PC-3 (cell line): Measurements from ENCODE around the gene TOP3A. TPM values are rescaled to one million over a fixed set of nuclear protein-coding genes. Genes with fewer than 3 reads are reported as not detected.
A peak's percentile ranks its signal among the peaks of the same experiment; 100 is the strongest.

Experiments
- ATAC-seq: fragments of 200-7000 bp; cut with Tn5 transposase; 2 replicates; pipeline ENCODE4 v1.9.1; 2020; ENCODE audit warnings: mild to moderate bottlenecking, moderate library complexity
- BruUV-seq: library from RNA; stranded (reverse); fragments of 400-500 nt; replicated peaks from 2 replicates; lab custom pipeline; 2021; lab: Mats Ljungman, UMichigan
- CTCF ChIA-PET: fragments of 300-600 bp; sonication (Branson Sonifier 250); formaldehyde crosslinking; loops from one replicate; lab custom pipeline; 2022; ENCODE audit warnings: antibody characterized with exemption; lab: Charles Lee
- POLR2A ChIA-PET: fragments of 300-600 bp; sonication (Branson Sonifier 250); formaldehyde crosslinking; loops from one replicate; lab custom pipeline; 2022; ENCODE audit warnings: antibody characterized with exemption; ENCODE audit not compliant: unreplicated experiment; lab: Charles Lee
- DNase-seq: peaks from one replicate; pipeline ENCODE4 v3.0.0-alpha.2; 2015
- H2AFZ ChIP-seq: fragments of 300-600 bp; sonication (generic); 2 replicates; pipeline ENCODE4 v1.6.0; 2016; ENCODE audit warnings: antibody characterized with exemption, low read length
- H3F3A ChIP-seq: fragments of 300-600 bp; sonication (generic); one replicate; pipeline ENCODE4 v1.6.0; 2017; ENCODE audit warnings: antibody characterized with exemption, low read length, control low read depth, mild to moderate bottlenecking; ENCODE audit not compliant: unreplicated experiment
- H3K27ac ChIP-seq: fragments of 300-600 bp; sonication (generic); 2 replicates; pipeline ENCODE4 v1.5.1; 2016; ENCODE audit warnings: mild to moderate bottlenecking, low read length
- H3K27me3 ChIP-seq: fragments of 300-600 bp; sonication (generic); 2 replicates; pipeline ENCODE4 v1.6.1; 2016; ENCODE audit warnings: low read length, mixed read lengths
- H3K36me3 ChIP-seq: fragments of 300-600 bp; sonication (generic); 2 replicates; pipeline ENCODE4 v1.6.1; 2016; ENCODE audit warnings: low read depth, mixed run types, low read length, mixed read lengths
- H3K4me1 ChIP-seq: fragments of 300-600 bp; sonication (generic); 2 replicates; pipeline ENCODE4 v1.5.1; 2016; ENCODE audit warnings: low read length; ENCODE audit not compliant: insufficient read depth
- H3K4me2 ChIP-seq: fragments of 300-600 bp; sonication (generic); 2 replicates; pipeline ENCODE4 v1.6.0; 2016; ENCODE audit warnings: low read length
- H3K4me3 ChIP-seq: fragments of 300-600 bp; sonication (generic); 2 replicates; pipeline ENCODE4 v1.5.1; 2016; ENCODE audit warnings: mild to moderate bottlenecking, low read length, mixed read lengths
- H3K79me2 ChIP-seq: fragments of 300-600 bp; sonication (generic); 2 replicates; pipeline ENCODE4 v1.6.1; 2017; ENCODE audit warnings: low read length, mixed read lengths
- H3K9ac ChIP-seq: fragments of 300-600 bp; sonication (generic); 2 replicates; pipeline ENCODE4 v1.6.0; 2016; ENCODE audit warnings: mild to moderate bottlenecking, low read length
- H3K9me2 ChIP-seq: fragments of 300-600 bp; sonication (generic); replicated peaks from 2 replicates; pipeline ENCODE4 v1.6.1; 2016; ENCODE audit warnings: mixed run types, low read length, mixed read lengths
- H3K9me3 ChIP-seq: fragments of 300-600 bp; sonication (generic); 2 replicates; pipeline ENCODE4 v1.6.1; 2016; ENCODE audit warnings: low read length, mixed read lengths
- H4K20me1 ChIP-seq: fragments of 300-600 bp; sonication (generic); 2 replicates; pipeline ENCODE4 v1.6.1; 2016; ENCODE audit warnings: low read length, mixed read lengths
- CTCF ChIP-seq: fragments of 300-600 bp; sonication (generic); conservative IDR thresholded peaks from 2 replicates; pipeline ENCODE4 v1.5.1; 2017; ENCODE audit warnings: antibody characterized with exemption, low read depth, mild to moderate bottlenecking, low read length
- EZH2 ChIP-seq: fragments of 300-600 bp; sonication (generic); IDR thresholded peaks from one replicate; pipeline ENCODE4 v1.6.1; 2017; ENCODE audit warnings: antibody characterized with exemption, mild to moderate bottlenecking, low read length; ENCODE audit not compliant: unreplicated experiment
- EZH2phosphoT487 ChIP-seq: fragments of 300-600 bp; sonication (generic); IDR thresholded peaks from 2 replicates; pipeline ENCODE4 v1.6.1; 2018; ENCODE audit warnings: mild to moderate bottlenecking, antibody characterized with exemption, low read length, borderline replicate concordance
- intact Hi-C: fragments of 100-400 bp; cut with micrococcal nuclease; formaldehyde crosslinking; loops from 2 replicates; pipeline ENCODE4 v1.9.0; 2023
- total RNA-seq: library from RNA; depleted of rRNA; stranded (reverse); fragments of >200 nt; gene quantifications from 2 replicates; pipeline ENCODE4 v1.2.3, GENCODE V29; 2014

Gene TOP3A
- total RNA-seq, 1 experiment from 2014 or later: 46.8 TPM

GRCh38 chr17:18238299-18238698 is 76.5 kb downstream of the TOP3A start:
- H4K20me1 ChIP-seq: no peaks in the 10 kb centered on the region
- no peak overlapping the region for H3K4me3 ChIP-seq
- H3K9me3 ChIP-seq: no peaks in the 10 kb centered on the region
- H3K27ac ChIP-seq: no peak overlapping the region
- no peaks in the 10 kb centered on the region for H3K79me2 ChIP-seq
- peaks cover 5% of the 10 kb centered on the region; the same call in 1 of the 2 replicates for H3K36me3 ChIP-seq
- no peaks in the 10 kb centered on the region for H3F3A ChIP-seq
- H3K4me1 ChIP-seq: peaks cover 16% of the 10 kb centered on the region
- BruUV-seq: no TSS peak
- no peak for DNase-seq
- H2AFZ ChIP-seq: no peak overlapping the region
- ChIA-PET CTCF (no interaction called here), POLR2A (no interaction called here)
- no peak for TF ChIP-seq EZH2
- no peak for TF ChIP-seq CTCF
- TF ChIP-seq EZH2phosphoT487: no peak
- H3K9ac ChIP-seq: no peak overlapping the region
- no peaks in the 10 kb centered on the region for H3K27me3 ChIP-seq
- ATAC-seq: no peak
- intact Hi-C loops: no loop called here
- no peaks in the 10 kb centered on the region for H3K9me2 ChIP-seq
- no peak overlapping the region for H3K4me2 ChIP-seq

- no peaks in the 10 kb centered on the region for H4K20me1 ChIP-seq
- no peak overlapping the region for H3K9ac ChIP-seq
- DNase-seq: no peak
- no peak overlapping the region for H2AFZ ChIP-seq
- no peak overlapping the region for H3K27ac ChIP-seq
- no peak for TF ChIP-seq EZH2
- TF ChIP-seq EZH2phosphoT487: no peak
- TF ChIP-seq CTCF: no peak
- ChIA-PET CTCF (no interaction called here), POLR2A (no interaction called here)
- intact Hi-C loops: no loop called here
- H3K9me2 ChIP-seq: no peaks in the 10 kb centered on the region
- no TSS peak for BruUV-seq
- no peak for ATAC-seq
- peaks cover 16% of the 10 kb centered on the region for H3K4me1 ChIP-seq
- no peaks in the 10 kb centered on the region for H3F3A ChIP-seq
- H3K27me3 ChIP-seq: no peaks in the 10 kb centered on the region
- no peaks in the 10 kb centered on the region for H3K79me2 ChIP-seq
- H3K4me2 ChIP-seq: no peak overlapping the region
- no peak overlapping the region for H3K4me3 ChIP-seq
- peaks cover 5% of the 10 kb centered on the region; the same call in 1 of the 2 replicates for H3K36me3 ChIP-seq
- no peaks in the 10 kb centered on the region for H3K9me3 ChIP-seq
These were observed 77.3 kb downstream of the TOP3A start for GRCh38 chr17:18237461-18237860.

- peak overlapping the region; percentile 71 for H3K9ac ChIP-seq
- H4K20me1 ChIP-seq: 0 out of 2 replicates have a peak, but pooled peaks cover 4% of the 10 kb centered on the region
- no peaks in the 10 kb centered on the region for H3F3A ChIP-seq
- intact Hi-C loops: no loop called here
- peaks cover 5% of the 10 kb centered on the region; the same call in 1 of the 2 replicates for H3K36me3 ChIP-seq
- peaks cover 16% of the 10 kb centered on the region for H3K4me1 ChIP-seq
- H3K27ac ChIP-seq: peak overlapping the region; percentile 90
- no peak overlapping the region for H2AFZ ChIP-seq
- H3K79me2 ChIP-seq: no peaks in the 10 kb centered on the region
- no peak overlapping the region for H3K4me2 ChIP-seq
- no peaks in the 10 kb centered on the region for H3K9me3 ChIP-seq
- no peaks in the 10 kb centered on the region for H3K27me3 ChIP-seq
- ChIA-PET CTCF (no interaction called here), POLR2A (no interaction called here)
- no peaks in the 10 kb centered on the region for H3K9me2 ChIP-seq
- H3K4me3 ChIP-seq: no peak overlapping the region
- no peak for ATAC-seq
- no TSS peak for BruUV-seq
- TF ChIP-seq CTCF: no peak
- no peak for DNase-seq
These were observed 78.3 kb downstream of the TOP3A start for GRCh38 chr17:18236494-18236893.
